ENCODE data around the gene ROCK2. TPM values are rescaled to one million over a fixed set of nuclear protein-coding genes. Genes with fewer than 3 reads are reported as not detected.

The ROCK2 gene
- total RNA-seq, 4 donors from 2014 or later = 90.0 to 119 (median 101) TPM

- Histone ChIP-seq H3K27ac (replicated peaks in 1 of 4) (no peak overlapping the region), H3K9me3 (no peaks in the 10 kb centered on the region), H3K36me3 (no peaks in the 10 kb centered on the region), H3K4me1 (peaks cover 14 to 55% (median 47%) of the 10 kb centered on the region in 4 donors), H3K27me3 (no peaks in the 10 kb centered on the region), H3K4me3 (no peak overlapping the region)
- DNase-seq (ENCODE audit: extremely low spot score) = no peak
- WGBS = 86% methylated on average over 9 of the region's 9 CpGs
- intact Hi-C loops (cut with DNase I) = no loop called here
- TF ChIP-seq EP300 (IDR thresholded peaks at IDR 0.05) (no peak), POLR2AphosphoS5 (IDR thresholded peaks at IDR 0.05) (no peak), POLR2A (IDR thresholded peaks at IDR 0.05; ENCODE audit: low read depth) (no peak)
- TF ChIP-seq, protein P1, sequence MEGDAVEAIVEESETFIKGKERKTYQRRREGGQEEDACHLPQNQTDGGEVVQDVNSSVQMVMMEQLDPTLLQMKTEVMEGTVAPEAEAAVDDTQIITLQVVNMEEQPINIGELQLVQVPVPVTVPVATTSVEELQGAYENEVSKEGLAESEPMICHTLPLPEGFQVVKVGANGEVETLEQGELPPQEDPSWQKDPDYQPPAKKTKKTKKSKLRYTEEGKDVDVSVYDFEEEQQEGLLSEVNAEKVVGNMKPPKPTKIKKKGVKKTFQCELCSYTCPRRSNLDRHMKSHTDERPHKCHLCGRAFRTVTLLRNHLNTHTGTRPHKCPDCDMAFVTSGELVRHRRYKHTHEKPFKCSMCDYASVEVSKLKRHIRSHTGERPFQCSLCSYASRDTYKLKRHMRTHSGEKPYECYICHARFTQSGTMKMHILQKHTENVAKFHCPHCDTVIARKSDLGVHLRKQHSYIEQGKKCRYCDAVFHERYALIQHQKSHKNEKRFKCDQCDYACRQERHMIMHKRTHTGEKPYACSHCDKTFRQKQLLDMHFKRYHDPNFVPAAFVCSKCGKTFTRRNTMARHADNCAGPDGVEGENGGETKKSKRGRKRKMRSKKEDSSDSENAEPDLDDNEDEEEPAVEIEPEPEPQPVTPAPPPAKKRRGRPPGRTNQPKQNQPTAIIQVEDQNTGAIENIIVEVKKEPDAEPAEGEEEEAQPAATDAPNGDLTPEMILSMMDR (IDR thresholded peaks at IDR 0.05) = no peak
Observed at GRCh38 chr2:11387100-11387390, 42.6 kb upstream of the ROCK2 start.

- TF ChIP-seq, protein P1 (IDR thresholded peaks at IDR 0.05) = no peak
- Histone ChIP-seq H3K36me3 (no peaks in the 10 kb centered on the region), H3K9me3 (no peaks in the 10 kb centered on the region), H3K27ac (replicated peaks in 1 of 4) (no peak overlapping the region), H3K4me1 (peaks cover 5 to 43% (median 35%) of the 10 kb centered on the region in 4 donors), H3K27me3 (no peaks in the 10 kb centered on the region), H3K4me3 (no peak overlapping the region)
- 63% methylated on average over 3 of the region's 3 CpGs for WGBS
- intact Hi-C loops (cut with DNase I) = no loop called here
- no peak for DNase-seq (ENCODE audit: extremely low spot score)
Observed at GRCh38 chr2:11385847-11386246, 41.4 kb upstream of the ROCK2 start.

DNA sequence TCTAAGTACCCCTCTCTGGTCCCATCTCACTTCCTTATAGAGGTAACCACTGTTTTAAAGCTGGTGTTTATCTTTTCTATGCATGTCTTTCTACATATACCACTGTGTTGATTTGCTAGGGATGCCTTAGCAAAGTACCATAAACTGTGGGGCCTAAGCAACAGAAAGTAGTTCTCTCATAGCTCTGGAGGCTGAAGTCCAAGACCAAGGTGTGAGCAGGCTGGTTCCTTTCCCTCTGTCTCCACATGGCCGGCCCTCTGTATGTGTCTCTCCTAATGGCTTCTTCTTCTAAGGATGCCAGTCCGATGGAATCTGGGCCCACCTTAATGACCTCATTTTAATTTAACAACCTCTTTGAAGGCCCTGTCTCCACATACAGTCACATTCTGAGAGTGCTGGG, 40.8 kb upstream of the ROCK2 start:
- intact Hi-C loops (cut with DNase I) = no loop called here
- Histone ChIP-seq H3K4me1 (peaks cover 5 to 37% (median 30%) of the 10 kb centered on the region in 4 donors), H3K9me3 (no peaks in the 10 kb centered on the region), H3K27me3 (no peaks in the 10 kb centered on the region), H3K27ac (replicated peaks in 1 of 4) (no peak overlapping the region), H3K36me3 (no peaks in the 10 kb centered on the region), H3K4me3 (no peak overlapping the region)
- DNase-seq (ENCODE audit: extremely low spot score) = no peak
- 89% methylated on average over 2 of the region's 2 CpGs for WGBS
- TF ChIP-seq POLR2A (IDR thresholded peaks at IDR 0.05; ENCODE audit: low read depth) = no peak
- no peak for TF ChIP-seq EP300 (IDR thresholded peaks at IDR 0.05)
- TF ChIP-seq POLR2AphosphoS5 (IDR thresholded peaks at IDR 0.05) = no peak

GRCh38 chr2:11379558-11379957, 35.1 kb upstream of the ROCK2 start:
- Histone ChIP-seq H3K27ac (replicated peaks in 1 of 4) (peak overlapping the region; percentile 84 to 94 (median 92)), H3K36me3 (no peaks in the 10 kb centered on the region), H3K27me3 (no peaks in the 10 kb centered on the region), H3K4me3 (no peak overlapping the region), H3K9me3 (no peaks in the 10 kb centered on the region), H3K4me1 (peaks cover 21 to 56% (median 53%) of the 10 kb centered on the region in 4 donors)
- intact Hi-C loops (cut with DNase I) = no loop called here
- DNase-seq (ENCODE audit: extremely low spot score) = no peak
- WGBS = 45% methylated on average over 5 of the region's 5 CpGs
- TF ChIP-seq EP300 (IDR thresholded peaks at IDR 0.05) (no peak), POLR2AphosphoS5 (IDR thresholded peaks at IDR 0.05) (peak; percentile 35 to 51)
- TF ChIP-seq, protein P1 (IDR thresholded peaks at IDR 0.05) = no peak

- peak overlapping the region; percentile 84 to 94 (median 92) for H3K27ac ChIP-seq (replicated peaks in 1 of 4)
- H3K9me3 ChIP-seq = no peaks in the 10 kb centered on the region
- H3K36me3 ChIP-seq = no peaks in the 10 kb centered on the region
- intact Hi-C loops (cut with DNase I) = no loop called here
- TF ChIP-seq, protein P1 (IDR thresholded peaks at IDR 0.05) = no peak
- TF ChIP-seq POLR2AphosphoS5 (IDR thresholded peaks at IDR 0.05) = peak; percentile 73 to 79
- TF ChIP-seq POLR2A (IDR thresholded peaks at IDR 0.05; ENCODE audit: low read depth) = no peak
- TF ChIP-seq EP300 (IDR thresholded peaks at IDR 0.05) = no peak
- no peak for DNase-seq (ENCODE audit: extremely low spot score)
- 36% methylated on average over 12 of the region's 12 CpGs for WGBS
- H3K27me3 ChIP-seq = no peaks in the 10 kb centered on the region
- peaks cover 26 to 72% (median 67%) of the 10 kb centered on the region in 4 donors for H3K4me1 ChIP-seq
- H3K4me3 ChIP-seq = peak overlapping the region; percentile 25 to 41 (median 29)
Observed at GRCh38 chr2:11377928-11378545, 33.6 kb upstream of the ROCK2 start.
